Lower leg skin (tissue), 3 donors: ENCODE results near the gene MAML1.

Experiments used
- CTCF ChIP-seq, 3 donors: fragments of 450-650 bp; IDR thresholded peaks; one replicate each; pipeline ENCODE4 v1.5.1; 2016; ENCODE audit warnings: antibody characterized with exemption in 3 of 3, mild to moderate bottlenecking in 3 of 3, moderate library complexity in 2 of 3
- POLR2A ChIP-seq, 2 donors: fragments of 450-650 bp; IDR thresholded peaks; one replicate each; pipeline ENCODE4 v1.6.1; 2016 to 2017; ENCODE audit warnings: antibody characterized with exemption in 2 of 2, mild to moderate bottlenecking in 1 of 2, moderate library complexity in 1 of 2

GRCh38 chr5:179762079-179762780, 29.6 kb downstream of the MAML1 start:
- no peak for TF ChIP-seq CTCF (IDR thresholded peaks at IDR 0.05)
- no peak for TF ChIP-seq POLR2A (IDR thresholded peaks at IDR 0.05)
